GM18526 (cell line): ENCODE data around the gene FAT2.

Source experiments
- POLR2A ChIP-seq: IDR thresholded peaks from 3 replicates; pipeline ENCODE4 v1.6.1; 2011; ENCODE audit not compliant: insufficient read length; ENCODE audit errors: extremely low read depth

The FAT2 gene

DNA sequence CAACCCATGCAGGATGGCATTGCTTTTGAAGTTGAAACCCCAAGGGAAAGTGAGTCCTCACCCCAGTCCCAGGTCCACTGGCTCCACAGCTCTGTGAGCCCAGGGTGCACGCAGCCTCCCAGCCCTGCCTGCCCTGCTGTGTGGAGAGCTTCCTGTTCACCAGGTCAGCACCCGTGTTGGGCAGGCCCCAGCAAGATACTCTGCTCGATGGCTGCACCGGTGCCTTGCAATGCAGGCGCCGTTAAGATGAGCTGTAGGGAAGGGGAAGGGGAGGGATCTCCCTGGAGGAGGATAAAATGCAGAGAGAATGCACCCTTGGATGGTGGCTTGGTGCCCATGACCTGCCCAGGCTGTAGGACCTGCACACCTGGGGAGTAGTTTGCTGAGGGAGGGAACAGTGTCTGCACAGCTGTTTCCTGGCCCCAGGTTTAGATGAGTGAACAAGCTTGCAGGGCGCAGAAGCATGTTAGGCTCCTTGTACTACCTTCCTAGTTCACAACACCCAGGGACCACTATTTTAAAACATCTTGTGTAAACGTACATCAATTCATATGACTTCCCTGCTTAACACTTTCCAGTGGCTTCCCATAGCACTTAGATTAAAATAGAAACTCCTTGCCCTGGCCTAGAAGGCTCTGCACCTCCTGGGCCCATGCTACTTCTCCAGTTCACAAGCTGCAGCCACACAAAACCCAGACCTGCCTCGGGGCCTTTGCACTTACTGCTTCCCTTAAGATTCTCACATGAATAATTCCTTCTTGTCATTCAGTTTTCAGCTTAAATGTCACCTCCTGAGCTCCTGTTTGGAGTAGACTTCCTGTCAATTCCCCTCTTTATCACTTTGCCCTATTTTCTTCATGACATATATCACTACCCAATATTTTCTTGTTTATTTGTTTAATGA, 19.6 kb downstream of the FAT2 start:
- TF ChIP-seq POLR2A = no peak

DNA sequence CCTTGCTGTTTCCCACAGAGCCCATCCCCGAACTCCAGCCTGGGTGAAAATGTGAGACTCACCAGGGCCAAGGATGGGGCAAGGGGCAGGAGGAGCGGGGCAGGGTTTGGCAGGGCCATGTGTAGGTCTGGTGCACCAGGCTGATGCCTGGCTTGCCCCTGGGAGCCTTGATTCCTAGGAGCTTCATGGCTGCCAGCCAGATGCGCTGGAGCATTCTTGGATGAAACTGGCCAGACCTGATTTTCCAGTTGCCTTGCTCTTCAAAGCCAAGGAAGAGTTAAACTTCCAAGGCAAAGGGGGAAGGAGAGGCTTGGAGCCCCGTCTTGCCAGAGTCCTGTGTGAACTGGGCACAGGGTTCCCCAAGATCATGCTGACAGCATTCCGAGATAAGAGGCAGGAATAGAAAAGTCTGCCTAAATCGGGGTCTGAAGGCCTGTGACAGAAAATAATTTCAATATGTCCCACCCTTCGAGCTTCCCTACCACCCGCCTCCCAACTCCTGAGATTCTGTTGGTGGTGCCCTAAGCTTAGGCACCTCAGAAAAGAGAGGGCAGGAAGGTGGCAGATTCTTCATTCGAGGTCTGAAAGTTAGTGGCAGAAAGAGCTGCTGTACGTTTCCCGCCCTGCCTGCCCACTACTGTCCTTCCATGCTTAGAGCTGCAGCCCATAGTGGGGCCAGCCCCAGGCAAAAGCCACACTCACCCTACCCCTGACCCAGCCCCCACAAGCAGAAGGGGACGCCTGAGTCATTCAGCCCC, 20.4 kb downstream of the FAT2 start:
- TF ChIP-seq POLR2A = no peak

DNA sequence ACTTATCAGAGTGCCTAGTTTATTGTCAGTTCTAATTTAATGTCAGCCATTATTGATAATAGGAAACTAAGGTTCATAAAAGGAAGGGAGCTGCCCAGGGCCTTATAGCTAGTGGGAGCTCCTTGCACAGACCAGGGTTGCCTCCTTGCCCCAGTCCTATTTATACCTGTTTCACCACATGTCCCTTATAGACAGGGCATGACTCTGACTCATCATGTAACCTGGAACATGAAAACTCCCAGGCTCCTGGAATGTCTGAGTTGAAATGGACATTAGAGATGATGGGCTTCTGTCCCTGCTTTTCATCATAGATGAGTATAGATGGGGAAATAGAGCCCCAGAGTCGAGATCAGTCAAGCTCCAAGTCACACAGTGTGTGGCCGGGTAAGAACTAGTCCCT, 21.1 kb downstream of the FAT2 start:
- TF ChIP-seq POLR2A = no peak

DNA sequence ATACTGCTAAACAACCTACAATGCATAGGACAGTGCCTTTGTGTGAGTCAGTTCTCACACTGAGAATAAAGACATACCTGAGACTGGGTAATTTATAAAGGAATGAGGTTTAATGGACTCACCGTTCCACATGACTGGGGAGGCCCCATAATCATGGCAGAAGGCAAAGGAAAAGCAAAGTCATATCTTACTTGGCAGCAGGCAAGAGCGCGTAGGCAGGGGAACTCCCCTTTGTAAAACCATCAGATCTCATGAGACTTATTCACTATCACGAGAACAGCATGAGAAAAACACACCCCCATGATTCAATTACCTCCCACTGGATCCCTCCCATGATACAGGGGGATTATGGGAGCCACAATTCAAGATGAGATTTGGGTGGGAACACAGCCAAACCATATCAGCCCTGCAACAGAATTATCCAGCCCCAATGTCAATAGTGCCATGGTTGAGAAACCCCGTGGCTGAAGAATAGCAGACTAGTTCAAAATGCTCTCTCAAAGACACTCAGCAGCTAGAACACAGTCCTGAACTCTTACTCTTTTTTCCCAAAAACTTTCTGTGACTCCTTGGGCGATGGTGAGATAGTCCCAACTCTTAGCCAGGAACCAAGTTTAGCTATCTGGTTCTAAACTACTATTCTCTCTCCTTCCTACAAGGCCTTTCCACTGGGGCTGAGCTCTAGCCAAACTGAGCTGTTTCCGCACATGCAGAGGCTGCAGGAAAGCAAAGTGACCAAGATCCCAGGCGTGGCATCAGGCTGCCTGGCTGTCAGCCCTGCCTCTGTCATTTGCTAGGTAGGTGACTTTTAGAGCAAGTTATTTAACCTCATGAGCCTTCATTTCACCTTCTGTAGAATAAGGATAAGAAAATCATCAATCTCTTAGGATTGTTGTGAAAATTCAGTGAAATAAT, 21.7 kb downstream of the FAT2 start:
- no peak for TF ChIP-seq POLR2A

DNA sequence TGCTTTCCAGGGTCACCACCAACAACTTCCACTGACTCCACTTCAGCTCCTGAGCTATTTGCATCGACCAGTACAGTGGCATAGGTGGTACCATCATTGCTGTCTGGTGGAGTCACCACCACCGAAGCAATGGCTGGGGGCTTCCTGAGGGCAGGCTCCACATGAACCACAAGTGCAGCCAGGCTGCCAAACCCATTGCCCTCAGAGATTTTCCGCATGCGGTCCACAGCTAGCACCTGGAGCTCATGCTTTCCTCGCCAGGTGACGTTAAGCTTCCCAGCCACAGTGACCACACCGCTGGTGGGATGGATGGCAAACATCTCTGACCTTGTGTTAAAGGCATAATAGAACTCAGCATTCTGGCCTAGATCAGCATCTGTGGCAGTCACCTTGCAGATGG, 23.1 kb downstream of the FAT2 start:
- no peak for TF ChIP-seq POLR2A

DNA sequence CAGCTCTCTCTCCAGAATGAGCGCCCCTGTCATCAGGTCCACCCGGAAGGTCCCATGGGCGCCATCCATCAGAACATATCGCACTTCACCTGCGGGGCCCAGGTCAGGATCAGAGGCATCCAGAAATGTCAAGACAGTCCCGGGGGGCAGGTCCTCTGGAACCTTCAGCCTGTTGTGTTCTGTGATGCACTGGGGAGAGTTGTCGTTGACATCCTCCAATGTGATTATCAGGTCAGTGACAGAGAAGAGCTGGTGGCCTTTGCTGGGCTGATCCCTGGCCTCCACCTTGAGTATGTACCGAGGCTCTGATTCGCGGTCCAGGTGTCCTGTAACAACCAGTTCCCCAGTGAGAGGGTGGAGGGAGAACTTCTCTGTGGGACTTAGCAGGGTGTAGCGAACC, 25.2 kb downstream of the FAT2 start:
- no peak for TF ChIP-seq POLR2A

DNA sequence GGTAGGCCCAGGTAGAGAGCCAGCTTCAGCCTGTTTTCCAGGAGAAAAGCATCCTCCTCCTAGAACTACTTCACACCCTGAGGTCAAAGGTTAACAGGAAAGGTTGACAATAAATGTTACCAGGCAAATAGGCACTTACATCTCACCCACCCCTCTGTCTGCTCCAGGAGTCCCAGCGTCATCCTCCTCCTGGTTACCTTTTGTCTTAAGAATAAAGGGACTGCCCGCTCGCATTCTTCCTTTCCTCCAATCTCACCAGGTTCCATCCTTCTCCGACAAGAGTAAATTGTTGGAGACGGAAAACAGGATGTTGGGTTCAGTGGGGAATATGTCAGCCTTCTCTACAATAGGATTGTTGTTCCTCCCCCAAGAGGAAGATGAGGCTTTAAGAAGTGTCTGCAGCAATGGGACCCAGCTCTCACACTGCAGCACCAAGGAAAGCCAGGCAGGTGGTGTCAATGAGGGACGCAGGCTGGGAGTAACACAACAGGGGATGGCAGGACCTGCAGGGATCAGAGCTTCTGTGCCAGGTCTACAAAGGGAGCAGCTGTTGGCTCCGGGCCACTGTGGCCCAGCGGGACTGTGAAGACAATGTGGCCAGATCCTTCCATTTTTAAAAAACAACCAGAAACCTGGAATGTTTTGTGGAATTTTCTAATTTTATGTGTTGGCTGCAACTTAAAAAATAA, 29.0 kb downstream of the FAT2 start:
- no peak for TF ChIP-seq POLR2A

DNA sequence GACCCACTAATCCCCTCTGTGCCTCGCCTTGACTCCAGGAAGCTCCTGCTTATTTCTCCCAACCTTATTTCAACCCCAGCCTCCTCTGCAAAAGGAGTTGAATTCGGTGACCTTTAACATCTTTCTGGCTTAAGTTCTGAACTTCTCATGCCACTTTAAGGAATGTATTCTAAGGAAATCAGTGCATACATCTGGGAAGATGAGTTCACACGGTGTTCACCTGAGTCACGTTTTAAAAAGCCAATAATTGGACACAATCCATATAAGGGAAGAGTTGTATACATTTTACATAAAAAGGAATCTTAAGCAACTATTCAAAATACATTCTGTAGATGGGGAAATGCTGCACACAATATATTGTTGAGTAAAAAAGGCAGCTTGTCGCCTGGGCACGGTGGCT, 33.2 kb downstream of the FAT2 start:
- no peak for TF ChIP-seq POLR2A

DNA sequence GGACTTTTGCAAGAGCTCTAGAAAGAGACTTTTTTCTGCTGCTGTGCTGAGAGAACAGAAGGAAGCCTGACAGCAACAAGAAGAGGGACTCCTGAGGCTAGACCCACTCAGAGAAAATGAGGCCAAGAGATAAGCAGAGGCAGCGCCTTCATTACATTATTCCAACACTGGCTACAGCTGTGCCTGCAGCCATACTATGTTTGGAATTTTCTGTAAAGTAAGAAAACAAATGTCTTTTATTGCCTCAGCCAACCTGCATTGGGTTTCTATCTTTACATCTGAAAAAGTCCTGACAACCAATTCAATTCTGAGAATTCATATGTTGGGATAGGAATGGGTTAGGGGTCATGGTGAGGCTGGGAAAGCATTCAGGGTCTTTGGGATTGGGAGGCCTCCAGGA, 33.7 kb downstream of the FAT2 start:
- TF ChIP-seq POLR2A = no peak

DNA sequence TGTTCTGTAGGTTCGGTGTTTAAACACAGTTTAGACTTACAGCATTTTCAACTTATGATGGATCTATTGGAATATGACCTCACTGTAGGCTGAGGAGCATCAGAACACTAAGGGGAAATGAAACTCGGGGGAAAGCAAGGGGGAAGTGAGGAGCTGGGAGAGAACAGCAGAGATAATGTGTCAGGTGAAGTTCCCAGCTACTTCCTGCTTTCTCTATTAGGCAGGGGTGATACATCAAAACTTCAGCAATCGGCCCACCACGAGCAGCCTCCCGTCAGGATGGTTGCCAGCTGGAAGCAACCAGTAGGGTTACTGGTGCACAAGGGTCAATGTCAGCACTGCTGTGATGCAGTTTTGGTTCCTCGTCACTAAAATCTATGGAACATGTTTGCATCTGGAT, 34.3 kb downstream of the FAT2 start:
- no peak for TF ChIP-seq POLR2A

DNA sequence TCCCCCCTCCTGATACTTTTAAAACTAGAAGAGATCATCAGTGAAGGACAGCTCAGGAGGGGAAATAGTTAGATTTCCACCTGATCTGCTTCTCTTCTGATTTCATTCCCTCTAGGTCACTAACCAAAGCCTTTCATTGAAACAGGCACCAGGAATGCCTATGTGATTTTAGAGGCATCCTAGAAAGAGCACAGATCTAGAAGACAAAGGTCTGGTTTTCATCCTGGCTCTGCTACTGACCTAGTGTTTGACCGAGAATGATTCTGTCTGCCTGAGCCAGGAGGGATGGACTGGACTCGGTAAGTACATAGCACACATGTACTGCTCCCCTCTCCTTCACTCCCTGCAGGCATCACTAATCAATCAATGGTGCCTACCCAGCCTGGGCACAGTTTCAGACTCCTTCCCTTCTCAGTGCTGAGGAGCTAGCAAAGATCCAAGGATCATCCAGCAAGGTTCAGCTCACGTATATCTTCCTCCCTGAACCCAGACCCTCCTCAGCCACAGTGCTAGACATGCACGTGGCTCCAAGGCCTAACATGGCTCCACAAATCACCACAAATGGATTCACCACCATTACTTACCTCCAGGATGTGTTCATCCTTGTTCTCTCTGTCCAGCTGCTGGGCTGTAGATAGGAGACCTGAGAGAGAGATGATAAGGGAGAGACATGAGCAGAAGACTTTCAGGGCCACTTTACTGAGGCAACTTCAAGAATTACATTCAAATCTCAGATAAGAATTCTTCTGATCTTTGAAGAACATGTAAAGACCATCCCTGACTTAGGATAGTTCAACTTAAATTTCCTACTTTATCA, 35.2 kb downstream of the FAT2 start:
- no peak for TF ChIP-seq POLR2A

DNA sequence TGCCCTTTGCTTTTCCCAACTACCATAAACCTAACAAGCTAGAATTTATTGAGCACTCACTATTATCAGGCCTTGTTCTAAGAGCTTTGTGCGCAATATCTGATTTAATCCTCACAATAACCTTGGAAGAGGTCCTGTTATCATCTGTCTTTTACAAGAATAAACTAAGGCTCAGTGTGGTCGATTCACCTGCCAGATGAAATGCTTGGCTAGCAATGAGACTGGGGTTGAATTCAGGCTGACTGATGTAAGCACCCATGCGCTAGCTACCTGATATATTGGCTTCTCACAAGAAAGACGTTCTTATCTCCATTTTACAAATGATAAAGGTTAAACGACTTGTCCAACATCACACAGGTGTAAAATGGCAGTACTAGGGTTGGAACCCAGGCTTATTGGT, 37.4 kb downstream of the FAT2 start:
- TF ChIP-seq POLR2A = no peak

DNA sequence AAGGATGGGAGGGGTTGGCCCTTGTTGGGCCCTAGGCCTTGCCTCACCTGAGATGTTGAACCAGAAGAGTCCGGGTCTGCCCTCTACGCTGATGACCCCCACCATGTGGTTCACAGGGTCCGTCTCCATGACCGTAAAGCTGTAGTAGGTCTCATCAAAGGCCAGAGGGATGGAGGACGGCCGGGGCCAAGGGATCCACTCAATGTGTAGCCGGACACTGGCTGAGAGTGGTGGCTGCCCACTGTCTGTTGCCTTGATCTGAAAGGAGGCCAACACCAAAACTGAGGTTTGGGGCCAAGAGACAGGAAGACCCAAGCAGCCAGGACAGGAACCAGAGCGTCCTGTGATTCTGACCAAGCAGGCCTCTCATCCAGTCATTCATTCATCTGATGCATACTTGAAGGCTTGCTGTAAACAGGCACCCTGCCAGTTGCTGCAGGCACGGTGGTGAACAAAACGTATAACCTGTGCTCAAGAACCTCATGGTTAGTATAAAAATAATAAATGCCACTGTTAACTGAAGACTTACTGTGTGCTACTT, 37.9 kb downstream of the FAT2 start:
- TF ChIP-seq POLR2A = no peak

DNA sequence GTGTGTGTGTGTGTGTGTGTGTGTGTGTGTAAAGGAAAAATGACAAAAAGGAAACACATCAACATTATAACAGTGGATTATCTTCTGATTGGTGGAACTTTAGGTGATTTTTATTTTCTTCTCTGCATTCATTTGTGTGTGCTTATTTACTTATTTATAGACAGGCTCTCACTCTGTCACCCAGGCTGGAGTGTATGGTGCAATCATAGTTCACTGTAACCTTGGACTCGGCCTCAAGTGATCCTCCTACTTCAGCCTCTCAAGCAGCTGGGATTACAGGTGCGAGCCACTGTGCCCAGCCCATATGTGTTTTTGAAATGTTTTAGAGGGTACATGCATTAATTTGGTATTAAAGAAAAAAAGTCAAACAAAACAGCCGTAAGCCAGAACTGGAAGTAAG, 39.1 kb downstream of the FAT2 start:
- TF ChIP-seq POLR2A = no peak
